ENCODE data around the gene JOSD2.

DNA sequence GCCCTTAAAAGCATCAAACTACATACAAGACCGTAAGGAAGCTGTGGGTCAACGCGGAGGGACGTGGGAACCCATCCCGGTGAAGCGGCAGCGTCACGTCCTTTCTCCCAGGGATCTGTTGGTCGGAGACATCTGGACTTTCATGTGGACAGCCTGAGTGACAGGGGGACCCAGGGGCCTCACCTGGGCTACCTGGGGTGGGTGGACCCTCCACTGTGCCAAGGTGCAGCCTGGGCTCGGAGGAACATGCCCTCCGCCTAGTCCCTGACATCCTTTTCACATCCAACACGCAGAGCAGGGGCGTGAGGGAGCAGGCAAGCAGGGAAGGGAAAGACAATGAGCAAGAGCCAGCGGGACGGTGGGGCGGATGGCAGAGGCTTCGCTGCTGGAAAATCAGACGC lies 20.6 kb downstream of the JOSD2 start:
- TF ChIP-seq EP300 (IDR thresholded peaks at IDR 0.05) (no peak), POLR2A (IDR thresholded peaks at IDR 0.05) (no peak)
- TF ChIP-seq, protein P1, sequence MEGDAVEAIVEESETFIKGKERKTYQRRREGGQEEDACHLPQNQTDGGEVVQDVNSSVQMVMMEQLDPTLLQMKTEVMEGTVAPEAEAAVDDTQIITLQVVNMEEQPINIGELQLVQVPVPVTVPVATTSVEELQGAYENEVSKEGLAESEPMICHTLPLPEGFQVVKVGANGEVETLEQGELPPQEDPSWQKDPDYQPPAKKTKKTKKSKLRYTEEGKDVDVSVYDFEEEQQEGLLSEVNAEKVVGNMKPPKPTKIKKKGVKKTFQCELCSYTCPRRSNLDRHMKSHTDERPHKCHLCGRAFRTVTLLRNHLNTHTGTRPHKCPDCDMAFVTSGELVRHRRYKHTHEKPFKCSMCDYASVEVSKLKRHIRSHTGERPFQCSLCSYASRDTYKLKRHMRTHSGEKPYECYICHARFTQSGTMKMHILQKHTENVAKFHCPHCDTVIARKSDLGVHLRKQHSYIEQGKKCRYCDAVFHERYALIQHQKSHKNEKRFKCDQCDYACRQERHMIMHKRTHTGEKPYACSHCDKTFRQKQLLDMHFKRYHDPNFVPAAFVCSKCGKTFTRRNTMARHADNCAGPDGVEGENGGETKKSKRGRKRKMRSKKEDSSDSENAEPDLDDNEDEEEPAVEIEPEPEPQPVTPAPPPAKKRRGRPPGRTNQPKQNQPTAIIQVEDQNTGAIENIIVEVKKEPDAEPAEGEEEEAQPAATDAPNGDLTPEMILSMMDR (IDR thresholded peaks at IDR 0.05): no peak
